GM21360 (cell line): ENCODE measurements around the gene DENND1A.

Source experiments
- ATAC-seq: cut with Tn5 transposase; IDR thresholded peaks from one replicate; pipeline ENCODE4 v1.9.1; 2021; ENCODE audit warnings: mild to moderate bottlenecking, moderate library complexity; ENCODE audit not compliant: unreplicated experiment

DENND1A gene

DNA sequence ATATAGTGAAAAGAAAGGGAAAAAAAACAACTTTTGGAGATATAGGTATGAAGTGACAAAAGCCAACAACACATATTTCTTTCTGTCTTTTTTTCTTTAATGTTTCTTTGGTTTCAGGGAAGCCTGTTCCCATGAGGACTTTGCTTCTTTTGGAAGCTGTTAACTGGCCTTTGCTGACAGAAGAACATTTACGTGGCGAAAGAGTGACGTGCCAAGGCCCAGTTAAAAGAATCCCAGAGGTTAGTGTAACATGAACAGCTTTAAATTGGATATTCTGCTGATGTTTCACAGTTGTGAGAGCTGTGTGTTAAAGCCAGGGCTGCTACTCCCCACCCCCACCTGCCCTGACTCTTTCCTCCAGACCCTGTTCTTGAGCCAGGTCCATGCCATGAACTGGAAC is 298.1 kb downstream of the DENND1A start:
- no peak for ATAC-seq

DNA sequence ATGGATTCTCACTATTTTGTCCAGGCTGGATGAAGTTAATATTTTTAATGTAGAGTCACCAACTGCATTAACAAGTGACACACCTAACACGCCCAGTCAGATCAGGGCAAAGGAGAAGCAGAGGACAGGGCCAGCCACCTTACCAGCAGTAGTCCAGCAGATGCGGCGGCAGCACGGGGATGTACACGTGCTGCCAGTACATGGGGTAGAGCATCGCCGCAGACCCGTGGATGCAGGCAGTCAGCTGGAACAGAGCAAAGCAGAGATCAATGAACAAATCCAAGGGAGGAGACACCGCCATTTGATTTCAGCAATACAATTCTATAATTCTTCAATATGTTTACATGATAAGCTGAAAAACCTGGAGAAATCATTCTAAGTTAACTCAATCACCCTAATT is 299.7 kb downstream of the DENND1A start:
- ATAC-seq = no peak

DNA sequence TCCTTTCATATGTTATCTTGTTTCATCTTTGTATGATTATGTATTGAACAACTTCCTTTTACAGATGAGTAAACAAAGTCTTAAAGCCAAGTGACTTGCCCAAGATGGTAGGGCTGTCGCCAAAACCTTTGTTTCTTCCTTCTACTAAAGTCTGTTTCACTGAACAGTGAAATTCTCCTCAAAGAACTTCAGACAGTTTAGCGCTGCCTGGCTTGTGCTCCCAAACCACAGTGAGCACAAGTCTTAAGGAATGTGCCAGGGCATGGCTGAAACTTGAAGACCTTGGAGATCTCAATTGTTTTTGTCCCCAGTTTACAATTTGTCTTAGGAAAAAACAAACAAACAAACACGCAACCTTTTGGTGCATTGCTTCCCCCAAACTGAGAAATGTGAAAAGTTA is 300.4 kb downstream of the DENND1A start:
- ATAC-seq = no peak

DNA sequence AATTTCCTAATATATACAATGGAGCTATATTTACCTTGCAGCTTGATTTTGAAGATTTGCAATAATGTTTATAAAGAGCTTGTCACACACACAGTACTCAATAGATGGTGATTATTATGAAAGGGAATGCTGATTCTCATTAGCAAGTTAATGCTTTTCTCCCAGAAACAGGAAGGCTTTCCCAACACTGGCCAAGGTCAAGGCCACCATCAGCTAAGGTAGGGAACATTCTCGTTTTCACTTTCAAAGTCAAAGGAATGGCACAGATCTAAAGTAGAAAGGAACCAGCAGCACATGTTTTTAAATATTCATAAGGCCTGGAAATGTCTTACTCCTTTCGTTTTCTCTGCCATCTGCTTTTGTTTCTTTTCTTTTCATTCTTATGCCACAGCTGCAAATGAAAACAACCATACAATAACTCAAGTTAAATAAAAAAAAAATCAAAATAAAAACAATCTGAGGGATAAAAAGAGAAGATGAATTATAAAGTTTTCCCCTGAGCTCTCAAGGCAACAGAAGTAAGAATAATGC is 307.1 kb downstream of the DENND1A start:
- no peak for ATAC-seq

DNA sequence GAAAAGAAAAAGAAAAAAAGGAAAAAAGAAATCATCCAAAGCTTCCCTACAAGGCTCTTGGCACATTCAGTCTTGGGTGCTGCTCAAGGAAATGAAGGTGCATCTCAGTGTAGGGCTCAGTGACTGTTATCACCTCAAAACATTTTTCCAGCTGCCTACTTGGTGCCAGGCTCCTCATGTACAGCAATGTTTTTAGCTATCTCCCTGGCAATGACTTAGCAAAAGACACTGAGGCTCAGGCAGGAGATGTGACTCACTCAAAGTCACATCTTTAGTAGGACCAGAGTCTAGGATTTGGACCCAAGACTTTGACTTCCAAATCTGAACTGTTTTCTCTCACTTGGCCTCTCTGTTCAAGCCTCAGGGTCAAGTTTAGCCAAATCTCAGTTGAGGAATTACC is 309.7 kb downstream of the DENND1A start:
- ATAC-seq = no peak

DNA sequence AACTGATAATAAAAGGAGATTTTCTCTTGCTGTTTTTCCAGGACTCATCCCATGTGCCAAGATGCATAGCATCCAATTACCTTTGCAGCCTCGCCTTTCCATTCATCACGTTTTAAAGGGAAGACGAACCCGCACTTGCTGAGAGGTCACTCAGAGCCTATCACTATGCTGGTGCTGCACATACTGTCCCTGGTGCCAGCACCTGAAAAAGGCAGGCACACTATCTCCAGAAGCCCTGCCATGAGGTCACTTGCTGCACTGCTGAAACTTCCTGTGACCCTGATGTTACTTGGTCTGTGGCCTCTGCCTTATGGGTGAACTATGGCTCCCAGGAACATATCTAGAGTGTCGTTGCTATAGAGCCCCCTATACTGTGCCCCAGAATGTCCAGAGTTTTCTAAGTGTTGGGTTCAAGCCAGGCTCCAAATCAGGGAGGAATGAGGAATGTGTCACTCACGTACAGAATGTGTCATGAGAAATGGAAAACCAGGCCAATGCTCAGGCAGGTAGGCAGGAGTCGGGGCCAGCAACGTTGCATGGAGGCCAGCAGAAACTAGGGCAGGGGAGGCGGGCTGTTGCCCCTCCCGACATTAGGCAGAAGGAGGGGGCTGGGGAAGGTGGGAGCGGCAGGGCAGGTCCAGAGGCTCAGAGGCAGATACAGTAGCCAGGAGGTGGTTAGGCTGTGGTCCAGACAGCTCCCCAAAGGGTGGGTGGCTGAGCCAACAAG is 311.8 kb downstream of the DENND1A start:
- no peak for ATAC-seq

DNA sequence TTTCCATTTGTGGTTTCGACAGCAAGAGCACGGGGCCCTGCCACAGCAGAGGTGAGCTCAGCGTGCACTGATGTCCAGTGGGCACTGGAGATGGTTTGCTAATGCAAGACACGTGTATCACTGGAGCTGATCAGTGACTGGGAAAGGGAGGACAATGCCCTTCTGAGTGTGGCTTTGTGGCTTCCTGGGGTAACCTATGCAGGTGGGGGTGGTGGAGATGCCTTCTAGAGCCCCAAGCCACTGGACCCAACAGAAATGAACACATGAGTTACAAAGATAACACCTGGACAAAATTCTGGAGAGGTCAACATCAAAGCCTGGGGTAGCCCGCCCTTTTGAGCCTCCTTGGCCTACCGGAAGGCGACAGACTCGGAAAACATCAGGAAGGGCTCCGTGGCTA is 312.6 kb downstream of the DENND1A start:
- ATAC-seq = no peak

DNA sequence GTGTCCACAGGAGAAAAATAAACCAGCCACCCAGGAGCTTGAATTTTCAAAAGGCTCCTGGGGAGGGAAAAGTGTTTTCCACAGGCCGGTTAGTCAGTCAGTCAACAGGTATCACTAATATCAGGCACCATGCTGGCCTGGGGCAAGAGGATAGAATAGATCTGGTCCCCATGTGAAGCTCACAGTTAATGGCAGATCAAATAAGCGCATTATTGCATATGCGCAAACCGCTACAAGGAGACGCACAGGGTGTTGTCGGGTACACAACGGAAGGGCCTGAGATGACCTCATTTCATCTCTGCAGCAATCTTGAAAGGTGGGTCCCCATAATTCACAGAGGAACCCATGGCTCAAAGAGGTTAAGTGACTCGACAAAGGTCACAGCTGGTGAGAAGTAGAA is 313.2 kb downstream of the DENND1A start:
- no peak for ATAC-seq

DNA sequence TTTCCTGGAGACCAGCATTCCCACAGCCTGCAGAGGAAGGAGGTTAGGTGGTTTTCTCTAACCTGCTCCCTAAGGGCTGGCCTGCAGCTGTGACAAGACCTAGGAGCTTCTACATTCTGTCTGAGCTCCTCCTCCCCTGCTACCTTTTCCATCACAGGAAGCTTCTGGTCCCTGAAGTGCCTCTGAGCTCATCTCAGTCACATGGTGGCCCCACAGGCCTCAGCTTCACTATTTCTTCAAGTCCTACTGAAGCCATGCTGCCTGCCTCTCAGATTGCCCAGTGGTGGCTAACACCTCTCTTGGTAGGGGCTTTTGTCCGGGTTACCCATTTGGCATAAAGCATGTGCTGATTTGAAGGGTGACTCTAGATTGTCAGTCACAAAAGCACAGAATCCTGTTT is 314.5 kb downstream of the DENND1A start:
- no peak for ATAC-seq

DNA sequence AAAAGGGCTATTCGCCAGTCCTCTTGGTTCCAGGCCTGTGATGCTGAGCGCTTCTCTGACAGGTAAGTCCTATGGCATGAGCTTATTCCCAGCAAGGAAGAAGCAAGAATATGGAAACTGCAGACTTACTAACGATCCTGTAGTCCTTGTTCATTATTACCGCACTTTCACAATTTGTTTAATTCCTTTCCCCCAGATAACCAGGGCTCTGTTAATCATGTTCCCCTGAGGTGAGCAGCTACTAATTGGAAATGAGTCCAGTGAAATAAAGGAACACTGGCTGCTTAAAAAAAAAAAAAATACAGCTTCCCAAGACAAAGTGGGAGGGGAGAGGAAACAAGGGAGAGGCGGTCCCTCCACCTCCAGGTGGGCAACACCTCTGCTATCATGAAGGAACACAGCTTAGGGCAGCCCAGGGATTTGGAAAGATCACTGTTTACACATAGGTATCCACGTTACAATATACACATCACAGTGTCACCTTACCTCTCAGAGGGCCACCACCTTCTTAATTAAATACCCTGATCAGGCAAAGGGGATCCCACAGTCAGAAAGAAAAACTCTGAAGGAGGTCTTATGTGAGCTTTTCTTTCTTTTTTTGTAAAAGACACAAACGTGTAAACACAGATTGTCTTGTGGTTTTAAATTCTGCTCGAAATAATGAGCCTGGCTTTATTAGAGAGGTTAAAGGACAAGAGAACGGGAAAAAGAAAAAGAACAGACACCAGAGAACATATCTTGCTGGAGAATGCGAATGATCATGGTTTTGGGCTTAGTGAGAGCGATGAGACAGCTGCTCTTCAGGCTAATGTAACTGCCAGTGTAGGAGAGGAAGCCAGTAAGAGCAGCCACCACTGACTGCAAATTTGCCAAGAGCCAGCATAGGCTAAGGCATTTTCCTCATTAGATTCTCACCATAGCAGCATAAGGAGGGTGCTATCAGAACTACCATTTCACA is 315.3 kb downstream of the DENND1A start:
- ATAC-seq = no peak

DNA sequence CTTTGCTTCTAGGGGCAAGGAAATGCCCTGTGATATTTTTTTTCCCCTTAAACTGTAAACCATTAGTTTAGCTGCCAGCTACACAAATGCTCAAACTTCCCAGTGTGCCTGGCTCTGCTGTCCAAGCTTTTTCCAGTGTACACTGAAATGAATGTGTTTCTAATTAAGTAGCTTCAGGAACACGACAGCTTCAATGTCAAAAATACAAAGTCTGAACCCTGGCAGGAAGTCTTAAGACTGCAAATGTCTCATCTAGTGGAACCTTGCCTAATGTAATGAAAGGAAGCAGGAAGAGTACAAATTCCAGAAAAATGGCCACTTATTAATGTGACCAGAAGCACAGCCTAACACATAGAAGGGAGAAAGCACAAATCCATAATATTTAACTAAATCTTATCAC is 318.7 kb downstream of the DENND1A start:
- no peak for ATAC-seq

DNA sequence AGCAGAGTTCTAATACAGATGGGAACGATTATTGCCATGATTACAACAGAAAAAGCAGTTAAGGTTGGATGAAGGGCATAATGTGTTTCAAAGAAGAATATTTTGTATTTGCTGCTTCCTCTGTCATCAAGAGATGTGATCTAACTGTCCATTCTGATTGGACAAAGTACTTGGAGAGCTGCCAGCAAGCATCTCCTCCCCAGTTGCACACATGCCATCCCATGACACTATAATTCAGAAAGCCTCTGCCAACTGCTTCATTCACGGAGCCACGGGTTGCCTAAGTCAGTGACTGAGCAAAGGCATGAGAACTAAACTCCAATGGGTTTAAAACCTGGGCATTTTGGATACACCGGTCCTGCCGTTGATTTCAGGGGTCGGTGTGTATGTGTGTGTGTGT is 320.1 kb downstream of the DENND1A start:
- ATAC-seq = no peak

DNA sequence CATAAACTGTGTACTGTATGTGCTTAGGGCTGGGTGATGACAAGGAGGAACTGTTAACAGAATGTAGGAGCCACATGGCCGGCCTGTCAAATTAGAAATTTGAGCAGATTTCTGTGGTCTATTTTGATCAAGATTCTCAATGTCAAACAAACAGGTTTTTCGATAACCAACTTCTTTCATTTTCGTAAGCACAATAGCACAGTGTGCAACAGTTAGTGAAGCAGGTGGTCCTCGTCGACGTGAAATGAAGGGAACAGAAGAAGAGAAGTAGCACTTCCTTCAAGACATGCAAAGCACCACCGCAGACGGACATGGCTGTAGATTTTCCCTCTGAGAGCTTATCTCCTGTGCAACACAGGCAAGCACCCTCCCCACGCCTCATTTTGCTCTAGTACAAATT is 321.8 kb downstream of the DENND1A start:
- no peak for ATAC-seq

DNA sequence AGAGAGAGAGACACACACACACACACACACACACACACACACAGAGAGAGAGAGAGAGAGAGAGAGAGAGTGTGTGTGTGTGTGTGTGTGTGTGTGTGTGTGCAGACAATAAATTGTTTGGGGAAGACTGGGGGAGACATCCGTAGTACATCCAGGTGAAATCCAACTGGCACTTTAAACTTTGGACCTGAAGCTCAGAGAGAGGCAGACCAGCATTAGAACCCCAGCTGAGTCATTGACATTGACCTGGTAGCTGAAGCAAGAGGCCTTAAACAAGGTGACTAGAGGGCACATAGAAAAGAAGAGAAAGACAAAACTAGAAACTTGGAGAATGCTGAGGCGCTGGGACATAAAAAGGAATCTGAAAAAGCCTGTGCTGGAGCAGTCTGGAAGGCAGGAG is 322.4 kb downstream of the DENND1A start:
- ATAC-seq = no peak

DNA sequence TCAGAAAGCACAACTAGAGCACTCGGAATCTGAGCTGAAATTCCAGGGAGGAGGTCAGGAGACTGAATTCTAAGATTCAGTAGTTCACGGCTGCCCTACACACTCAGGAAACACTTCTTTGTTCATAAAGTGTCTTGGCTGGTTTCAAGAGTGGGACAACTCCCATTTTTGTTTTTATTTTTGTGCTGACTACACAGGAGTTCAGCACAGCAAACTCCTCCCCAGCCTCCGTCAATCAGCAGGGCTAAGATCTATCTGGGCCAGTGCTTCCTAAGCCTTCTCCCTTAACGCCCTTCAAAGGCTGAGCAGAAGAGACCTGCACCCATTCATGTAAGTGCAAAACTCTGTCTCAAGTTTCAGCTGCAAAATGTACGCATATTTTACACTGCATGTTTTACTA is 323.8 kb downstream of the DENND1A start:
- no peak for ATAC-seq

DNA sequence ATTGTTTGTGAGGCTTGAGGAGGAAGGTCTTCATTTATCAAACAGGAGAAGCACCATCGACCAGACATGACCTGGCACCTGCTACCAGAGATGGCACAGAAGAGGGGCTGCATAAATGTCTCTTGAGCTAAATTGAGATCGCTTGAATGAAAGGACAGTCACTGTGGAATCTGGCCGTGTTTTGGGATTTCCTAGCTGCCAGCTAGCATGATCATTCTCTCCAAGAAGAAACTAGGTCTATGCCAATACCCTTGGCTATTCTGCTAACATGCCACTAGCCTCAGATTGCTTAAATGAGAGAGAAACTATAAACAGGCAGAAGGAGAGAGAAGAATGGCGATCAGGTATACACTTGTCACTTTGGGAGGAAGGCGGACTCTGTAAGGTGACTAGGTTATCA is 324.6 kb downstream of the DENND1A start:
- ATAC-seq = no peak

DNA sequence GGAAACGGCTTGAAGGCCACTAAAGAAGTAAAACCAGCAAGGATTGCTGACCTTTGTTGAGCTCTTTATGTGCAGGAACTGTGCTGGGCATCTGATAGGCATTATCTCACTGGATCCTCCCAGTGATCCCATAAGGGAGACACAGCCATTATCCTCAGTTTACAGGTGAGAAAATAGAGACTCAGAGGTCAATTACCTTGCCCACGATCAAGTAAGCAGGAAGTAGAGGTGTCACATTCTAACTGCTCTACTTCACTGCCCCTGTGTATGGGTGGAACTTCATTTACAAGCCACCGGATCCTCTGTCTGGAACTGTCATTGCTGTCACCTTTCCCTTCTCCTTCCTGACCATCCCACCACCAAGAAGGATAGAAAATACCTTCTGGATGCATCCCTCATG is 325.1 kb downstream of the DENND1A start:
- no peak for ATAC-seq

DNA sequence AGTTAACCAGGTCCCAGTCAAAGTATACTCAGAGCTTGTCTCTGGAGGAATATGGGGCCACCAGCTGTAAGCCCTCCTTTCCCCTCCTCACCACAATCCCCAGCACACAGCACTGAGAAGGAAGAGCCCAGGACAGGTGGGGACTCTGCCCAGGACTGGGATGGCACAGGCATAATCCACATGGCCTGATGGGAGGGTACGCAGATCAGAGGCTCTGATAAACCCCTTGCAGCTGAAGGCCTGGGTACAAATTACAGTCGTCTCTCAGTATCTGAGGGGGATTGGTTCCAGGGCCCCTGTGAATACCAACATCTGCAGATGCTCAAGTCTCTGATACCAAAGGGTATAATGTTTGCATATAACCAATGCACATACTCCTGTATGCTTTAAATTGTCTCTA is 328.1 kb downstream of the DENND1A start:
- no peak for ATAC-seq

DNA sequence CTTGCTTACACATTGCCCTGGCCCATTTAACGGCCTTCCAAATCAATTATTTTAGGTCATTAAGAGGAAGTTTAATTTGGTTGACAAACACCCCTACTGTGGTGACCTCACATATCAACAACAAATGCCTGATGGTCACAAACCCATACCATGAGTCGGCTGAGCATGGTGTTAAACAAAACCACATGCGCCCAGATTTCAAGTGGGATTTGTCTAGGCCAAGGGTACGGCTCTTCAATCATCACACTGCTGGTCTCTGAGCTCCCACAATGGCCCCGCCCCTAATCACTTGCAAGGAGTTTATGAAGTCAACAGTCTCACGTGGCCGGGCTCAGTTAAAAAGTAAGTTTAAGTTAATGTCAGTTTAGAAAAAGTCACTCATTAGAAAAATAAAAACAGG is 330.1 kb downstream of the DENND1A start:
- ATAC-seq = no peak

DNA sequence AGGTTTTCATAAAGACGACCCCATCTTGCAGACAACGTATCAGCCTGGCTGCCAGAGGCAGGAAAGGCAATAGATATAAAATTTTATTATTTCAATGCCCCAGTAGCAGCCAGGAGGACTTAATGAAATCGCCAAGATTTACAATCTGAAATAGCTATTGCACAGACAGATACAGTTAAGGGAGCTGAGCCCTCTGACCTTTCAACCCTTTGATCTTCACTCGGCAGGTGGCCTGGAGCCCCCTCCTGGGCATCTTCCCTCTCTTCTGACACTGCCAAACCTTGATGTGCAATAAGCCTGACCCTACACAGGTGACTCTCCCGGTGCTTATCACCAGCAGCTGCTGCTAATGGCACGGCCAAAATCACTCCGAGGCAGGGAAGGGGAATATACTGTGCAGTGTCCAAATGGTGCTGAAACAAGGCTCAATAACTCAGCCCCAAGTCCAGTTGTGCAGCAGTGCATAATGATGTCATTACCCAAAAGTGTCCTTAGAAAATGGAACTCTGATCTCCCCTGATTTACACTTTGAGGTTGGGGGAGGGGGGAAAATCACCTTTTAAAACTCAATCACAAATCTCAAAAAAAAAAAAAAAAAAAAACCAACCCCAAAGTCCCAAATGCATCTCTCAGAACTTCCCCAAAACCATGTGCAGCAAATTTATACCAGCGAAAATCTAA is 331.9 kb downstream of the DENND1A start:
- no peak for ATAC-seq

DNA sequence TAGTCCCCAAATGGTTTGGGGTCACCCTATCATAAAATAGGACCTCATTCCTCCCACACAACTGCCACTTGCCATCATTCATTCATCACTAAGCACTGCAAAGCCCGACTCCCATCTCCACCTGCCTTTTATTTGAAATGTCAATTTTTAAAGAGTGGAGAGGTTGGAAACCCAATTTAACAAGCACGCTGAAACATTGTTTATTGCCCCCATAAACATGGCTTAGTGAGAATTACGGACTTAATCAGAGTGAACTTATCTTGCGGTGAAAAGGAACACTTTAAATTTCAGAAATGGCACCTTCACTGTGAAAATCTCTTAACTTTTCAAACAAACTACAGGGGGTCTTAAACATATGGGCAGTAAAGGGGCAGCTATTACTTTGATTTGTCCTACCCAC is 332.9 kb downstream of the DENND1A start:
- no peak for ATAC-seq
